GM12878 (cell line): ENCODE data around the gene GMPR2. TPM values are rescaled to one million over a fixed set of nuclear protein-coding genes. Genes with fewer than 3 reads are reported as not detected.
A peak's percentile ranks its signal among the peaks of the same experiment; 100 is the strongest.

Experiments used
- ATF3 ChIP-seq: IDR thresholded peaks from 2 replicates; pipeline ENCODE4 v1.6.1; 2011; ENCODE audit warnings: low read depth, mild to moderate bottlenecking, low read length, moderate library complexity, borderline replicate concordance; ENCODE audit errors: extremely low read depth
- BACH1 ChIP-seq: fragments of 450-650 bp; IDR thresholded peaks from 2 replicates; pipeline ENCODE4 v1.6.1; 2017; ENCODE audit warnings: mild to moderate bottlenecking, borderline replicate concordance
- BCL11A ChIP-seq: IDR thresholded peaks from 2 replicates; pipeline ENCODE4 v1.6.1; 2011; ENCODE audit warnings: low read depth, low read length
- BRCA1 ChIP-seq: IDR thresholded peaks from 2 replicates; pipeline ENCODE4 v1.6.1; 2011; ENCODE audit warnings: low read depth, low read length, improper control_type of control experiment
- CHD2 ChIP-seq: IDR thresholded peaks from 2 replicates; pipeline ENCODE4 v1.6.1; 2011; ENCODE audit warnings: low read depth, low read length, improper control_type of control experiment, borderline replicate concordance
- E2F4 ChIP-seq: IDR thresholded peaks from 2 replicates; pipeline ENCODE4 v1.6.1; 2012; ENCODE audit warnings: low read depth, low read length, improper control_type of control experiment
- EGR1 ChIP-seq, 2 experiments: IDR thresholded peaks; 1 replicate in 1 of 2; 2 replicates in 1 of 2; pipeline ENCODE4 v1.6.1; 2011 to 2012; ENCODE audit warnings: low read depth in 2 of 2, low read length in 2 of 2, borderline replicate concordance in 1 of 2, mild to moderate bottlenecking in 1 of 2, moderate library complexity in 1 of 2
- EZH2 ChIP-seq: IDR thresholded peaks from 2 replicates; pipeline ENCODE4 v1.6.1; 2012; ENCODE audit warnings: low read depth, mild to moderate bottlenecking, control low read depth, inconsistent platforms, low read length, borderline replicate concordance; ENCODE audit not compliant: control insufficient read depth
- HCFC1 ChIP-seq: fragments of 150-350 bp; IDR thresholded peaks from 2 replicates; pipeline ENCODE4 v1.6.1; 2014; ENCODE audit warnings: low read length
- LARP7 ChIP-seq: fragments of 450-650 bp; IDR thresholded peaks from 2 replicates; pipeline ENCODE4 v1.6.1; 2017; ENCODE audit warnings: mild to moderate bottlenecking
- NFIC ChIP-seq: IDR thresholded peaks from 2 replicates; pipeline ENCODE4 v1.6.1; 2012; ENCODE audit warnings: low read depth, mild to moderate bottlenecking, inconsistent platforms, low read length, moderate library complexity
- NFYB ChIP-seq: IDR thresholded peaks from 2 replicates; pipeline ENCODE4 v1.6.1; 2011; ENCODE audit warnings: low read depth, mild to moderate bottlenecking, low read length, improper control_type of control experiment, moderate library complexity; ENCODE audit not compliant: insufficient read depth
- NR2C1 ChIP-seq: fragments of 450-650 bp; IDR thresholded peaks from 2 replicates; pipeline ENCODE4 v1.6.1; 2017; ENCODE audit warnings: antibody characterized with exemption, mild to moderate bottlenecking, moderate library complexity
- NR2C2 ChIP-seq: IDR thresholded peaks from 2 replicates; pipeline ENCODE4 v1.6.1; 2011; ENCODE audit warnings: borderline replicate concordance, low read depth; ENCODE audit not compliant: control insufficient read depth, insufficient read length
- POLR2AphosphoS2 ChIP-seq: IDR thresholded peaks from 2 replicates; pipeline ENCODE4 v1.6.1; 2011; ENCODE audit warnings: low read depth, mild to moderate bottlenecking, low read length, improper control_type of control experiment, moderate library complexity
- POU2F2 ChIP-seq: IDR thresholded peaks from 3 replicates; pipeline ENCODE4 v1.6.1; 2011; ENCODE audit warnings: low read depth, mild to moderate bottlenecking, low read length, borderline replicate concordance
- RB1 ChIP-seq: fragments of 450-650 bp; formaldehyde crosslinking; IDR thresholded peaks from 2 replicates; pipeline ENCODE4 v1.6.1; 2017; ENCODE audit warnings: mild to moderate bottlenecking, borderline replicate concordance
- RELA ChIP-seq: fragments of 450-650 bp; IDR thresholded peaks from 2 replicates; pipeline ENCODE4 v1.8.0; 2014; ENCODE audit warnings: borderline replicate concordance; ENCODE audit not compliant: partially characterized antibody
- TCF3 ChIP-seq: IDR thresholded peaks from 2 replicates; pipeline ENCODE4 v1.6.1; 2012; ENCODE audit warnings: low read depth, mild to moderate bottlenecking, low read length, borderline replicate concordance; ENCODE audit not compliant: insufficient read depth
- ZNF217 ChIP-seq: fragments of 450-650 bp; IDR thresholded peaks from 2 replicates; pipeline ENCODE4 v1.6.1; 2017; ENCODE audit warnings: antibody characterized with exemption, mild to moderate bottlenecking
- polyA plus RNA-seq, 11 experiments: library from polyadenylated mRNA; depleted of rRNA in 4 of 11; unstranded in 6 of 11; stranded (reverse) in 5 of 11; fragments of >200 nt; fragmentation: Nextera tagmentation in 4 of 11; fragmentation: Illumina TruSeq in 1 of 11; extraction: Ambion mirVana in 4 of 11; extraction: Trizol in 1 of 11; gene quantifications; 1 replicate in 1 of 11; 2 replicates in 10 of 11; pipeline versions ENCODE4 v1.2.1 to v1.2.3, GENCODE V29; 2011 to 2016; ENCODE audit warnings: inconsistent platforms in 2 of 11, missing spikeins in 2 of 11, low read depth in 1 of 11
- total RNA-seq, 4 experiments: library from RNA; depleted of rRNA in 3 of 4; stranded (reverse); fragments of >200 nt in 3 of 4; fragmentation: Illumina TruSeq in 1 of 4; extraction: Trizol in 1 of 4; gene quantifications; 2 replicates each; pipeline versions ENCODE4 v1.2.1 to v1.2.3, GENCODE V29; 2013 to 2021
- TF ChIP-seq, protein P1 (sequence below): IDR thresholded peaks from 2 replicates; pipeline ENCODE4 v1.6.1; 2012; ENCODE audit warnings: low read length, inconsistent platforms
- TF ChIP-seq, protein P2 (sequence below): fragments of 450-650 bp; conservative IDR thresholded peaks from 2 replicates; pipeline ENCODE4 v1.6.1; 2017; ENCODE audit warnings: mild to moderate bottlenecking, moderate library complexity
- TF ChIP-seq, protein P3 (sequence below), 3 experiments: IDR thresholded peaks in 2 of 3; conservative IDR thresholded peaks in 1 of 3; 2 replicates each; pipeline ENCODE4 v1.5.1; 2011; ENCODE audit warnings: low read depth in 3 of 3, low read length in 3 of 3, mild to moderate bottlenecking in 3 of 3, control low read depth in 2 of 3, moderate library complexity in 2 of 3, inconsistent platforms in 1 of 3, mixed read lengths in 1 of 3; ENCODE audit not compliant: control insufficient read depth in 2 of 3, insufficient read depth in 1 of 3; ENCODE audit errors: extremely low read depth in 1 of 3

GMPR2 gene
- total and polyA plus RNA-seq, 10 of the 15 experiments (the other 5 are each of a cell fraction or from before 2014, with no cell fraction given), result 55.1 to 80.3 (median 61.5) TPM

DNA sequence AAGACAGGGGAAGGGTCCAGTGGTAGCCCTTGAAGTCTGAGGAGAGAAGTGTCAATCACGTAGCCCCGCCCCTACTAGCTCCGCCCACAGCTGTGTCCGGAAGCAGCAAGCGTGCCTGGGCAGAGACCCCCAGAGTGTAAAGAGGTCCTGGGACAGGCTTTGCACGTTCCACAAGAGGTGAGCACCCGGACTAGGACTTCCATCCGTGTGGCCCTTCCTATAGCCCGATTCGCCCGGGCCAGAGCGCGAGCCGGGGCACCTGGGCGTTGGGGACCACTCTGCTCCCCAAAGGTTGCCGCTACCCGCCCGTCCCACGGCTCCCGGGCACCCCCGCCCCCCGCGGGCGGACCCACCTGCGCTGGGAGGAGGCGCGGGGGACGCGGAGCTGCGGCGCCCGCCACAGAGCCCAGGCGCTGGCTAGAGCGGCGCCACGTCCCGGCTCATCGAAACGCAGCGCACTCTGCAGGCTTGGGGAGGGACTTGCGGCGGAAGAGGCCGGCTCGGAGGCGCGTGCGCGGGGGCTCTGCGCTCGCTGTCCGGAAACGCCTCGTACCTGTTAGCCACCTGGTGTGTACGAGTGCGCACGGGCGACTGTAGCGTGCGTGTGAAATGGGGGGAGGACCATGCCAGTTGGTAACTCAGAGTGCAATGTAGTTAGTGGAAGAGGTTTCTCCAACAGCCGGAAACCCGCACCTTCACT, 38.6 kb downstream of the GMPR2 start, which contains the start of gene RABGGTA (continued):
- TF ChIP-seq POLR2AphosphoS2, result peak; percentile 61; the same call in 1 of the 2 replicates
- no peak for TF ChIP-seq EZH2
- TF ChIP-seq LARP7, result peak; percentile 99
- peak; percentile 49; the same call in 1 of the 2 replicates for TF ChIP-seq CHD2
- TF ChIP-seq ZNF217, result peak; percentile 86; the same call in 1 of the 2 replicates
- no peak for TF ChIP-seq E2F4
- no peak for TF ChIP-seq NFIC
- no peak for TF ChIP-seq ATF3
- TF ChIP-seq BRCA1, result no peak
- peak; percentile 77 for TF ChIP-seq RELA
- TF ChIP-seq NR2C1, result peak; percentile 67
- TF ChIP-seq NR2C2, result no peak
- TF ChIP-seq EGR1 (IDR thresholded peaks at IDR 0.05; ENCODE audit: borderline replicate concordance in 1 of 2, low read depth in 2 of 2, low read length in 2 of 2), result peak in 1 of 2 experiments; percentile 81; a peak in 2 of 3 replicates
- TF ChIP-seq, protein P1, sequence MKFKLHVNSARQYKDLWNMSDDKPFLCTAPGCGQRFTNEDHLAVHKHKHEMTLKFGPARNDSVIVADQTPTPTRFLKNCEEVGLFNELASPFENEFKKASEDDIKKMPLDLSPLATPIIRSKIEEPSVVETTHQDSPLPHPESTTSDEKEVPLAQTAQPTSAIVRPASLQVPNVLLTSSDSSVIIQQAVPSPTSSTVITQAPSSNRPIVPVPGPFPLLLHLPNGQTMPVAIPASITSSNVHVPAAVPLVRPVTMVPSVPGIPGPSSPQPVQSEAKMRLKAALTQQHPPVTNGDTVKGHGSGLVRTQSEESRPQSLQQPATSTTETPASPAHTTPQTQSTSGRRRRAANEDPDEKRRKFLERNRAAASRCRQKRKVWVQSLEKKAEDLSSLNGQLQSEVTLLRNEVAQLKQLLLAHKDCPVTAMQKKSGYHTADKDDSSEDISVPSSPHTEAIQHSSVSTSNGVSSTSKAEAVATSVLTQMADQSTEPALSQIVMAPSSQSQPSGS, result no peak
- no peak for TF ChIP-seq NFYB
- TF ChIP-seq, protein P2, sequence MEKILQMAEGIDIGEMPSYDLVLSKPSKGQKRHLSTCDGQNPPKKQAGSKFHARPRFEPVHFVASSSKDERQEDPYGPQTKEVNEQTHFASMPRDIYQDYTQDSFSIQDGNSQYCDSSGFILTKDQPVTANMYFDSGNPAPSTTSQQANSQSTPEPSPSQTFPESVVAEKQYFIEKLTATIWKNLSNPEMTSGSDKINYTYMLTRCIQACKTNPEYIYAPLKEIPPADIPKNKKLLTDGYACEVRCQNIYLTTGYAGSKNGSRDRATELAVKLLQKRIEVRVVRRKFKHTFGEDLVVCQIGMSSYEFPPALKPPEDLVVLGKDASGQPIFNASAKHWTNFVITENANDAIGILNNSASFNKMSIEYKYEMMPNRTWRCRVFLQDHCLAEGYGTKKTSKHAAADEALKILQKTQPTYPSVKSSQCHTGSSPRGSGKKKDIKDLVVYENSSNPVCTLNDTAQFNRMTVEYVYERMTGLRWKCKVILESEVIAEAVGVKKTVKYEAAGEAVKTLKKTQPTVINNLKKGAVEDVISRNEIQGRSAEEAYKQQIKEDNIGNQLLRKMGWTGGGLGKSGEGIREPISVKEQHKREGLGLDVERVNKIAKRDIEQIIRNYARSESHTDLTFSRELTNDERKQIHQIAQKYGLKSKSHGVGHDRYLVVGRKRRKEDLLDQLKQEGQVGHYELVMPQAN, result peak; percentile 85
- TF ChIP-seq TCF3, result peak; percentile 90
- TF ChIP-seq BACH1, result peak; percentile 78
- TF ChIP-seq BCL11A, result peak; percentile 36; the same call in 1 of the 2 replicates
- TF ChIP-seq, protein P3, sequence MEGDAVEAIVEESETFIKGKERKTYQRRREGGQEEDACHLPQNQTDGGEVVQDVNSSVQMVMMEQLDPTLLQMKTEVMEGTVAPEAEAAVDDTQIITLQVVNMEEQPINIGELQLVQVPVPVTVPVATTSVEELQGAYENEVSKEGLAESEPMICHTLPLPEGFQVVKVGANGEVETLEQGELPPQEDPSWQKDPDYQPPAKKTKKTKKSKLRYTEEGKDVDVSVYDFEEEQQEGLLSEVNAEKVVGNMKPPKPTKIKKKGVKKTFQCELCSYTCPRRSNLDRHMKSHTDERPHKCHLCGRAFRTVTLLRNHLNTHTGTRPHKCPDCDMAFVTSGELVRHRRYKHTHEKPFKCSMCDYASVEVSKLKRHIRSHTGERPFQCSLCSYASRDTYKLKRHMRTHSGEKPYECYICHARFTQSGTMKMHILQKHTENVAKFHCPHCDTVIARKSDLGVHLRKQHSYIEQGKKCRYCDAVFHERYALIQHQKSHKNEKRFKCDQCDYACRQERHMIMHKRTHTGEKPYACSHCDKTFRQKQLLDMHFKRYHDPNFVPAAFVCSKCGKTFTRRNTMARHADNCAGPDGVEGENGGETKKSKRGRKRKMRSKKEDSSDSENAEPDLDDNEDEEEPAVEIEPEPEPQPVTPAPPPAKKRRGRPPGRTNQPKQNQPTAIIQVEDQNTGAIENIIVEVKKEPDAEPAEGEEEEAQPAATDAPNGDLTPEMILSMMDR (IDR thresholded peaks at IDR 0.05 in 2 of 3, conservative IDR thresholded peaks at IDR 0.05 in 1 of 3; ENCODE audit: control insufficient read depth in 2 of 3, extremely low read depth in 1 of 3, insufficient read depth in 1 of 3, low read depth in 3 of 3, low read length in 3 of 3), result peak; percentile 84 to 93 (median 86); a peak in 5 of 6 replicates
- TF ChIP-seq HCFC1, result peak; percentile 70
- peak; percentile 91; the same call in 1 of the 2 replicates for TF ChIP-seq RB1
- TF ChIP-seq POU2F2, result no peak; the same call in 2 of the 3 replicates
